HepG2 (cell line): ENCODE measurements around the gene NEU1. TPM values are rescaled to one million over a fixed set of nuclear protein-coding genes. Genes with fewer than 3 reads are reported as not detected.

Source experiments
- ATF7 ChIP-seq, 2 experiments: fragments of 450-650 bp in 1 of 2; sonication (generic) in 1 of 2; formaldehyde crosslinking in 1 of 2; IDR thresholded peaks; 2 replicates each; pipeline versions ENCODE4 v1.4.0 to v1.6.1; 2016 to 2020; ENCODE audit warnings: antibody characterized with exemption in 1 of 2, mild to moderate bottlenecking in 1 of 2, missing genetic modification reagents in 1 of 2
- FOXJ3 ChIP-seq: sonication (generic); formaldehyde crosslinking; IDR thresholded peaks from 2 replicates; pipeline ENCODE4 v1.4.0; 2020; ENCODE audit warnings: missing genetic modification reagents, mild to moderate bottlenecking, borderline replicate concordance
- GABPB1 ChIP-seq: IDR thresholded peaks from 2 replicates; pipeline ENCODE4 v1.6.1; 2016; ENCODE audit warnings: mild to moderate bottlenecking, missing genetic modification reagents, moderate library complexity, missing compliant biosample characterization
- JUN ChIP-seq: sonication (generic); formaldehyde crosslinking; IDR thresholded peaks from 2 replicates; pipeline ENCODE4 v1.4.0; 2020; ENCODE audit warnings: mild to moderate bottlenecking, missing genetic modification reagents
- KDM1A ChIP-seq: IDR thresholded peaks from 2 replicates; pipeline ENCODE4 v1.6.1; 2016; ENCODE audit warnings: missing compliant biosample characterization
- NFRKB ChIP-seq: fragments of 450-650 bp; IDR thresholded peaks from 2 replicates; pipeline ENCODE4 v1.6.1; 2017
- PRDM10 ChIP-seq: sonication (generic); formaldehyde crosslinking; IDR thresholded peaks from 2 replicates; pipeline ENCODE4 v1.4.0; 2020; ENCODE audit warnings: low read depth, missing genetic modification reagents
- ZHX2 ChIP-seq, 2 experiments: sonication (generic) in 1 of 2; formaldehyde crosslinking in 1 of 2; IDR thresholded peaks; 2 replicates each; pipeline versions ENCODE4 v1.6.1 to v1.9.0; 2014 to 2022; ENCODE audit warnings: antibody characterized with exemption in 1 of 2, borderline replicate concordance in 1 of 2, inconsistent platforms in 1 of 2, low read depth in 1 of 2, missing genetic modification reagents in 1 of 2
- ZNF280D ChIP-seq: sonication (generic); formaldehyde crosslinking; IDR thresholded peaks from 2 replicates; pipeline ENCODE4 v1.5.1; 2020; ENCODE audit warnings: mild to moderate bottlenecking, missing genetic modification reagents
- polyA plus RNA-seq, 8 experiments: library from polyadenylated mRNA; depleted of rRNA in 3 of 8; stranded (reverse) in 7 of 8; unstranded in 1 of 8; fragments of >200 nt; fragmentation: Illumina TruSeq in 4 of 8; extraction: Trizol in 4 of 8; gene quantifications; 2 replicates each; pipeline versions ENCODE4 v1.2.1 to v1.2.3, GENCODE V29; 2011 to 2016; ENCODE audit warnings: low read depth in 4 of 8, missing spikeins in 1 of 8, mixed read lengths in 1 of 8; ENCODE audit not compliant: insufficient read depth in 1 of 8
- total RNA-seq, 5 experiments: library from RNA; depleted of rRNA; stranded (reverse); fragments of >200 nt; fragmentation: Illumina TruSeq; extraction: Trizol; gene quantifications; 2 replicates each; pipeline ENCODE4 v1.2.3, GENCODE V29; 2016; ENCODE audit warnings: low read depth in 1 of 5
- TF ChIP-seq, protein P1 (sequence below): sonication (generic); IDR thresholded peaks from 2 replicates; pipeline ENCODE4 v1.6.1; 2016; ENCODE audit warnings: low read depth, borderline replicate concordance

The NEU1 gene
- total and polyA plus RNA-seq, 2 of the 13 experiments (the other 11 are each of a cell fraction or from before 2014, with no cell fraction given): 215 to 297 TPM

GRCh38 chr6:31865205-31866118, 2.8 kb upstream of the NEU1 start (continued):
- TF ChIP-seq ZHX2 (IDR thresholded peaks at IDR 0.05; ENCODE audit: low read depth) (peak; percentile 69), ZHX2 (CRISPR knock-in tag; IDR thresholded peaks at IDR 0.05; ENCODE audit: borderline replicate concordance) (no peak), JUN (CRISPR knock-in tag) (no peak), FOXJ3 (CRISPR knock-in tag) (peak; percentile 80; the same call in 1 of the 2 replicates), GABPB1 (CRISPR knock-in tag) (peak; percentile 17; the same call in 1 of the 2 replicates), NFRKB (no peak), KDM1A (CRISPR knock-in tag) (peak; percentile 72; the same call in 1 of the 2 replicates), ZNF280D (CRISPR knock-in tag) (peak; percentile 93), PRDM10 (peak; percentile 86; the same call in 1 of the 2 replicates), ATF7 (IDR thresholded peaks at IDR 0.05) (no peak), ATF7 (CRISPR knock-in tag; IDR thresholded peaks at IDR 0.05) (no peak; the same call in 1 of the 2 replicates)
- TF ChIP-seq, protein P1, sequence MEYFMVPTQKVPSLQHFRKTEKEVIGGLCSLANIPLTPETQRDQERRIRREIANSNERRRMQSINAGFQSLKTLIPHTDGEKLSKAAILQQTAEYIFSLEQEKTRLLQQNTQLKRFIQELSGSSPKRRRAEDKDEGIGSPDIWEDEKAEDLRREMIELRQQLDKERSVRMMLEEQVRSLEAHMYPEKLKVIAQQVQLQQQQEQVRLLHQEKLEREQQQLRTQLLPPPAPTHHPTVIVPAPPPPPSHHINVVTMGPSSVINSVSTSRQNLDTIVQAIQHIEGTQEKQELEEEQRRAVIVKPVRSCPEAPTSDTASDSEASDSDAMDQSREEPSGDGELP: peak; percentile 67; the same call in 1 of the 2 replicates
